Measurements from ENCODE around the gene DGKI.
"Not testable (repeated sequence)": the region's sequence is repeated elsewhere in the genome, so short reads cannot be mapped to it uniquely, and the experiment has no call there.

DGKI gene

GRCh38 chr7:137742051-137742450 lies 104.7 kb downstream of the DGKI start:
- DNase-seq (ENCODE audit: low read depth, low spot score) = no peak

- no peak for DNase-seq (ENCODE audit: low read depth, low spot score)
Measured at GRCh38 chr7:137741443-137741842, 105.3 kb downstream of the DGKI start.

GRCh38 chr7:137734221-137734620 lies 112.6 kb downstream of the DGKI start:
- no peak for DNase-seq (ENCODE audit: low read depth, low spot score)

- no peak for DNase-seq (ENCODE audit: low read depth, low spot score)
Measured at GRCh38 chr7:137732168-137732567, 114.6 kb downstream of the DGKI start.

DNA sequence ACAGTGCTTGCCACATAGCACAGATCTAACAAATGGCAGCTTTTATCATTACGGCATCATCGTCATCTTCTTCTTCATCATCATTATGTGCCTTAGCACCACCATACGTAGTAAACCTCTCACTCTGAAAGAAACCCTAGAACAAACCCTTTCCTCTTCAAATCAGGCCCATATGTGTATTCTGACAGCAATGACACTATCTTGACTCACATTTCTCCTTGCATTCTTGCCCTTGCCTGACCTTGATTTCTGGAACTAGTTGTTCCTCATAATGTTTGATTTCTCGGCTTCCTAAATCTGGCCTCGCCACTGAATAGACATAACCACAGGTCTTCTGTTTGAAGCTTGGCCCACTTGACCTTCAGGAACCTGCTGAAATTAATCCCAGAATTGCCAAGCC lies 115.3 kb downstream of the DGKI start:
- DNase-seq (ENCODE audit: low read depth, low spot score) = no peak

DNA sequence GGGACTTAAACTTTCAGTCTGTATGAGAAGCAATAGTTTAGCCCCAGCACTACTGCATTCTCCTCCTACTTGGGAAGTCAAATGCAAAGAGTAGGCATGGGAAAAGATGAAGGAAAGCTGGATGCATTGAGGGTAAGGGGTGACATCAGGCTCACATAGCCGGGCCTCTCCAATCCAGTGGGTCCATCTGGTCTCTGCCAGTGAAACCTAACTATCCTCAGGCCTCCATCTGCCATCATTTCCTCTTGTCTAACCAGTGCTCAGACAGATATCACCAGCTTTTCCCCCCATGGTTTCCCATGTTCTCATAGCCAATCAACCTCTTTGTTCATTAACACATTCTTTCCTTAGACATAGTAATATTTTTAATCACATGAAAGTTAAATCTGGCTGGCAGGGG lies 118.3 kb downstream of the DGKI start:
- no peak for DNase-seq (ENCODE audit: low read depth, low spot score)

- no peak for DNase-seq (ENCODE audit: low read depth, low spot score)
Measured at GRCh38 chr7:137727413-137727812, 119.4 kb downstream of the DGKI start.

DNA sequence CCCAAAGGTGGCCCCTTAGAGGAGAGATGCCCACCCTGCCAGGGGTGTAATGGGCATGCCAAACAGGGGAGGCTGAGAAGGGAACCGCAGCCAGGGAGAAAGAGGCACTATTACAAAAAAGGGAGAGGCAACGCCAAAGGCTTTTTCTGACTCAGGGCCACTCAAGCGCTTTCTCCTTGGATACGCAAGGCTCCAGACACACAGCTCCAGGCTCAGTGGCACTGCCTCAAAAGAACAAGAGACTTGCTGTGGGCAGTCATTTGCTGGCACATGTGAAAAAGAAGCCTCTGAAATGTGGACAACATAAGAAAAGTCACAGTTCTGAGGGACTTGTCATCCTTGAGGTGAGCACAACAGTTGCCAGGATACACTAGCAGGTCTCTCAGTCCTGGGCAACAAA lies 128.4 kb downstream of the DGKI start:
- DNase-seq (ENCODE audit: low read depth, low spot score) = peak; percentile 14

DNA sequence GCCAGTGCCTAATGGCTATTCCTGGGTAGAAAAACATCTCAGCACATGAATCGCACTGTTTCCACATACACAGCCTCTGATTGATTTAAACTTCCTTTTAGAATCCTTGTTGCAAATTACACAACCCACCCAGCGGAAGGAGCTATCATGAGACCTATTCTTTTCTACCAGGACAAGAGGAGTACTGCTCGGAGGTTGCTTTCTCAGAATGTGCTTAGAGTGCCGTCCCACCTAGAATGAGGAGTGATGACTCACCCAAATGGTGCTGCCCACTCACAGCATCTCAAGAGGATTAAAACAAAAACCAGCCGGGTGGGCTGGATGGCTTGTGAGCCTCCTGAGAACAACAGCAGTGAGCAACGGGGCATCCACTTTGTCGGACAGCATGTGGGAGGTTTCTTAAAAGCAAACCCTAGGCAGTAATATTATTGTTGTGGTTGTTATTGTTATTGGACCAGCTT lies 128.9 kb downstream of the DGKI start:
- DNase-seq (ENCODE audit: low read depth, low spot score) = peak; percentile 62

DNA sequence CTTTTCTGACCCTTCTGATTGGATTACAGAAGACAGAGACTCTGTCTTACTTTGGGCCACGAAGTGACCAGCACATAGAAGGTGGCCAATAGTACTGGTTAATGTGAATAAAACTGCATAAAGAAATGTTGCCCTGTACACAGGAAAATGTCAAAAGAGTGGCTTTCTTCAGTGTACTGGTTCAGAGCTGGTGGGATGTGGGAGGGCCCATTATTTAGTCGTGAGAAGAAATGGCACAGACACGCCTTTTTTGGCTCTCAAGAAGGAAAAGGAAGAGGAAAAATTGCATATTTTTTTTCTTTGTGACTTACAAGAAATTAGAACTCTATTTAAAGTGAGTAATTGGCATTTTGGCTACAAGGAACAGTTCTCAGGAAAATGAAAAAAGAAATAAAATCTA lies 129.7 kb downstream of the DGKI start:
- DNase-seq (ENCODE audit: low read depth, low spot score) = no peak

DNA sequence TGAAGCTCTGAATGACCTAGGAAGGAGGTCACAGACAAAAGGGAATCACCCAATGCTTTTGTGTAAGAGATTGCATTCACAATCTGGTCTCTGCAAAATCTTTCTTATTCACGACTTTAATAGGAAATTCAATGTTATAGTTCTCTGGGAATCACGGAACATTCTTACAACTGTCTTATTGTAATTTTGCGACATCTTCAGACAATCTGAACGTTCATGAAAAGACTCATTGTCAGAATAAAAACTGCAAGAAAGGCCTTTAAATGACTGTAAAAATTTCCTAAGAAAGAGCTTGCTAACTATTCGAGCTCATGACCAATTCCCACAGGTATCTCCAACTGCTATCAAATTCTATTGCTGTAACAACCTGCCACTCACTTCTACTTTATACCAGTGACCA lies 130.7 kb downstream of the DGKI start:
- no peak for DNase-seq (ENCODE audit: low read depth, low spot score)

- no peak for DNase-seq (ENCODE audit: low read depth, low spot score)
Measured at GRCh38 chr7:137715533-137715932, 131.2 kb downstream of the DGKI start.

- no peak for DNase-seq (ENCODE audit: low read depth, low spot score)
Measured at GRCh38 chr7:137715121-137715520, 131.7 kb downstream of the DGKI start.

DNA sequence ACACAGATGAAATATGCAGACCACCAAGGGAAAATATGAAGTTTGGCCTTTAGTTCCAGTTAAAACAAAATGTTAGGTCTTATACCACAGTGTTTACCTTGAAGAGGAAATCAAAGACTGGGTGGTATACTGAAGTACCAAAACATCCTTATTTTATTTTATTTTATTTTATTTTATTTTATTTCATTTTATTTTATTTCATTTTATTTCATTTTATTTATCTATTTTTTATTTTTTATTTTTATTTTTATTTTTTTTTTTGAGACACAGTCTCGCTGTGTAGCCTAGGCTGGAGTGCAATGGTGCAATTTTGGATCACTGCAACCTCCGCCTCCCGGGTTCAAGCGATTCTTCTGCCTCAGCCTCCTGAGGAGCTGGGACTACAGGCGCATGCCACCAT lies 140.4 kb downstream of the DGKI start:
- not testable (repeated sequence) for DNase-seq (ENCODE audit: low read depth, low spot score)

DNA sequence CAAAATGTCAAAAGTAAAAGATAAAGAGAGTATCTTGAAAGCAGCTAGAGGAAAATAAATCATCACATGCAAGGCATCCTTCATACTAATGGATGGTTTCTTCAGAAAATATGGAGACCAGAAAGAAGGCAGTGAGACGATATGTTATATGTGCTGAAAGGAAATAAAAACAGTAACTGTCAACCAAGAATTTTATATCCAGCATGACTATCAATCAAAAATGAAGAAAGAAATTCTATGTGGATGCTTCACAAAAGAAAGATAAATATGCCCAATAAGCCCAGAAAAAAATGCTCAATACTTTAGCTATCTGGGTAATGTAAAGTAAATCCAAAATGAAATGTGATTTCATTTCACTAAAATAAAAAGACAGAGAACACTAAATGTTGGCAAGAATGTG lies 142.1 kb downstream of the DGKI start:
- DNase-seq (ENCODE audit: low read depth, low spot score) = no peak

GRCh38 chr7:137703291-137704010 lies 143.3 kb downstream of the DGKI start:
- no peak for DNase-seq (ENCODE audit: low read depth, low spot score)

DNA sequence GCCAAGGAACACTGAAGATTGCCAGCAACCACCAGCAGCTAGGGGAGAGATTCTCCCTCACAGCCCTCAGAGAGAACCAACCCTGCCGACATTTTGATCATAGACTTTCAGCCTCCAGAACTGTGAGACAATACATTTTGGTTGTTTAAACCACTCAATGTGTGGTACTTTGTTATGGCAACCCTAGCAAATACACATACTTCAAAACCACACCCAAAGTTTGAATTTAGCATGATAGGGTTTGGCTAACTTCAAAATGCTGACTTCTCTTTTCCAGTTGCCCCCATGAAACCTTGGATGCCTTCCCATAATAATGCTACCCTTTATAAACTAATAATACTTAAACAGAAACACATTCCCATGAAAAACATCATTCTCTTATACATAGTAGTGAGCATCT lies 149.8 kb downstream of the DGKI start:
- DNase-seq (ENCODE audit: low read depth, low spot score) = no peak

DNA sequence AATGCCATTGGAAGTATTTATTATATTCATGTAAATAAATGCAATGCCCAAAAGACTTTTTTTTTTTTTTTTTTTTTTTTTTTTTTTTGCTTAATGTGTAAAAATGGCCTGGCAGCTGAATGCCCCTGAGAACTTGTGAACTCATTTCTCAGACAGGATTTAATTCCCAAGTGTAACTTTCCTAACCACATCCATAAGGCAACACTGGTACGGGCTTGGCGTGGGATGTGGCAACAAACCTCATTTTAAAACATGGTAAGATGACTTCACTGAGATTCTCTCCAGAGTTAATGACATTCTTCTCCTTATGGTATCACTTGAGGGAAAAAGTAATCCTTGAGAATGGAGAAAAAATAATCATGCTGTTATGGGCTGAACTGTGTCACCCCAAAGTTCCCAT lies 150.4 kb downstream of the DGKI start:
- no peak for DNase-seq (ENCODE audit: low read depth, low spot score)

DNA sequence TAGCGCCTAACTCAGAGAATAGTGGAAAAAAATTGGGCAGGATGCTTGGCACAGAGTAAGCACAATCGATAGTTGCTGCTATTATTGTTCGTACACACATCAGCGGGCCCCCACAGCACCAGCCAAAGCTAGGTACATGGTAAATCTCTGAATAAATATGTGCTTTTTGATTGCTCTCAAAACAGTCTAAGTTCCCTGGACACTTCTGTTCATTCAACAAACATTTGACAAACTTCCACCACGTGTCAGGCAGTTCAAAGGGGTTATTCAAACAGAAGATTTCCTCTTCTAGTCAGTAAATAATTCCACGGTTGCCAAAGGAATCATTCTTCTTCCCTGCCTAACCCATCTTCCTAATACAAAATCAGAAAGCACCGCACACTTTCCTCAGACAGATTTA lies 150.8 kb downstream of the DGKI start:
- no peak for DNase-seq (ENCODE audit: low read depth, low spot score)

DNA sequence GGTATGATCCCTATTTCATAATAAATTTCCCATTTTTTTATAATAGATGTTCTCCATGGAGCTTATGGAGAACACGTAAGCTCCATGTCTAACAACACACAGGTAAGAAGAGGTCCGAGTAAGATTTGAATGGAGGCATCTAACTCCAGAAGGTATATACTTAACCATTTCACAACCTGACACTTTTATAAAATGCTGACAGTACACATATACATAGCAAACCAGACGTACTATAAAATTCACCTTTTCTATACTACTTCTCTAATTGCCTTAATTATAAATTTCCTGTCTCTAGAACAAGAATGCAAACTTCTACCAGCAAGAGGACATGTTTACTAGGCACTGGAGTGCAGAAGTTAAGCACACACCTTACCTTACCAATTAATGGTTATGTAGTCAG lies 151.3 kb downstream of the DGKI start:
- DNase-seq (ENCODE audit: low read depth, low spot score) = no peak

- no peak for DNase-seq (ENCODE audit: low read depth, low spot score)
Measured at GRCh38 chr7:137694405-137694804, 152.4 kb downstream of the DGKI start.

DNA sequence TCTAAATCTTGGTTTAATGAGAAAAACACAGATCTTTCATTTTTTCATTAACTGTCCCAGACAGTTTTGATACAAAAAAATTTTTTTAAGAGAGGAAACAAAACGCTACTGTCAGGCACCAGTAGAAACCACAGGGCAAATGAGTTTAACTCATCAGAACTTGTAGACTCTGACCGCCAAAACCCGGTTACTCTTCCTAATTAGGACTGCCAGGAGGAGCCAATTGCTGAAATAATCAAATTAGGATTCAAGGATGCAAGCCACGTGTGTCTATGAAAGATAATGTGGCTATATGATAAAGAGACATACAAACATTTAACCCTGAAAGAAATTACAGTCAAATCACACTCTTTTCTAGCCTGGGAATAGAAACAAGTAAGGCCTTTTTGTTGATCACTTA lies 154.4 kb downstream of the DGKI start:
- DNase-seq (ENCODE audit: low read depth, low spot score) = no peak

GRCh38 chr7:137691566-137691965 lies 155.2 kb downstream of the DGKI start:
- DNase-seq (ENCODE audit: low read depth, low spot score) = no peak

DNA sequence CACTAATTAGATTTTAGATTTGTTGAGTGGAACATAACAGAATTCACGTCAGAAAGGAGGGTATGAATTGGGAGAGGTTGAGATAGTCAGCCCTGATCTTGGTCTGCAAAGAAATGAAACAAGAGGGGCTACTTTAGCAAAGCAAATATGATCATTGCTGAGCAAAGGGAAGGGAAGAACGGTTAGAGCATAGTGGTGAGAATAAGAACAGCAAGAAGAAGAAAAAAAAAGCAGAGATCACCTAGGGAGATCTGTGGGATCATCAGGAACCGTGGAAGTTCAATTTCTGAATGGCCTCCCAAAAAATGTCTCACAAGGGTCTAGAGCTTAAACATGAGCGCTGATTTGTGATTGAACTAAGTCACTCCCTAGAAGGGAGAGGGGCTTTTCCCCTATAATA lies 156.1 kb downstream of the DGKI start:
- no peak for DNase-seq (ENCODE audit: low read depth, low spot score)

Measured in ELF-1 (cell line).